ENCODE results near the gene CITED1.

- TF ChIP-seq CTCF (conservative IDR thresholded peaks at IDR 0.05; ENCODE audit: low read length), result no peak
- no peak for TF ChIP-seq EZH2phosphoT487 (IDR thresholded peaks at IDR 0.05; ENCODE audit: borderline replicate concordance, low read depth, low read length)
Observed at GRCh38 chrX:72346302-72346949, 40.7 kb upstream of the CITED1 start.
